ENCODE data around the gene NBPF11.
"Not testable (repeated sequence)": the region's sequence is repeated elsewhere in the genome, so short reads cannot be mapped to it uniquely, and the experiment has no call there.

Gene NBPF11

GRCh38 chr1:148147052-148147838 lies 4.8 kb downstream of the NBPF11 start:
- not testable (repeated sequence) for H3K36me3 ChIP-seq (ENCODE audit: control insufficient read depth, insufficient read depth, low read length); H3K4me2 ChIP-seq (ENCODE audit: low read length); H3K9me3 ChIP-seq (ENCODE audit: control insufficient read depth, low read length); H3K27ac ChIP-seq; H2AFZ ChIP-seq; H3K27me3 ChIP-seq (ENCODE audit: control insufficient read depth, insufficient read depth, low read length); H3K79me2 ChIP-seq; H3K4me3 ChIP-seq (ENCODE audit: low read depth, low read length); H3K9ac ChIP-seq; H3K4me1 ChIP-seq

GRCh38 chr1:148146191-148146997 lies 5.7 kb downstream of the NBPF11 start:
- H3K79me2 ChIP-seq; H3K9me3 ChIP-seq (ENCODE audit: control insufficient read depth, low read length); H3K4me3 ChIP-seq (ENCODE audit: low read depth, low read length); H3K27me3 ChIP-seq (ENCODE audit: control insufficient read depth, insufficient read depth, low read length); H3K27ac ChIP-seq; H3K36me3 ChIP-seq (ENCODE audit: control insufficient read depth, insufficient read depth, low read length); H3K4me1 ChIP-seq; H2AFZ ChIP-seq; H3K9ac ChIP-seq; H3K4me2 ChIP-seq (ENCODE audit: low read length): not testable (repeated sequence)

GRCh38 chr1:148143223-148143622 lies 8.9 kb downstream of the NBPF11 start:
- H3K27ac ChIP-seq = not testable (repeated sequence)

GRCh38 chr1:148141936-148142335 lies 10.1 kb downstream of the NBPF11 start:
- H3K4me2 ChIP-seq (ENCODE audit: low read length); H3K4me1 ChIP-seq; H3K27me3 ChIP-seq (ENCODE audit: control insufficient read depth, insufficient read depth, low read length); H3K79me2 ChIP-seq; H3K27ac ChIP-seq; H3K36me3 ChIP-seq (ENCODE audit: control insufficient read depth, insufficient read depth, low read length); H3K9me3 ChIP-seq (ENCODE audit: control insufficient read depth, low read length); H2AFZ ChIP-seq; H3K9ac ChIP-seq; H3K4me3 ChIP-seq (ENCODE audit: low read depth, low read length): not testable (repeated sequence)

More at GRCh38 chr1:148143223-148143622, 8.9 kb downstream of the NBPF11 start:
- H3K9ac ChIP-seq; H2AFZ ChIP-seq; H3K9me3 ChIP-seq (ENCODE audit: control insufficient read depth, low read length); H3K36me3 ChIP-seq (ENCODE audit: control insufficient read depth, insufficient read depth, low read length); H3K27me3 ChIP-seq (ENCODE audit: control insufficient read depth, insufficient read depth, low read length); H3K4me1 ChIP-seq; H3K79me2 ChIP-seq; H3K4me2 ChIP-seq (ENCODE audit: low read length); H3K4me3 ChIP-seq (ENCODE audit: low read depth, low read length): not testable (repeated sequence)

- not testable (repeated sequence) for H3K36me3 ChIP-seq (ENCODE audit: control insufficient read depth, insufficient read depth, low read length); H3K4me1 ChIP-seq; H3K4me3 ChIP-seq (ENCODE audit: low read depth, low read length); H3K79me2 ChIP-seq; H3K27ac ChIP-seq; H3K27me3 ChIP-seq (ENCODE audit: control insufficient read depth, insufficient read depth, low read length); H2AFZ ChIP-seq; H3K4me2 ChIP-seq (ENCODE audit: low read length); H3K9ac ChIP-seq; H3K9me3 ChIP-seq (ENCODE audit: control insufficient read depth, low read length)
These were observed 13.5 kb downstream of the NBPF11 start for GRCh38 chr1:148138606-148139005.

- not testable (repeated sequence) for H3K4me1 ChIP-seq; H3K9ac ChIP-seq; H3K4me3 ChIP-seq (ENCODE audit: low read depth, low read length); H3K9me3 ChIP-seq (ENCODE audit: control insufficient read depth, low read length); H3K4me2 ChIP-seq (ENCODE audit: low read length); H3K36me3 ChIP-seq (ENCODE audit: control insufficient read depth, insufficient read depth, low read length); H3K79me2 ChIP-seq; H3K27me3 ChIP-seq (ENCODE audit: control insufficient read depth, insufficient read depth, low read length); H3K27ac ChIP-seq; H2AFZ ChIP-seq
These were observed 29.7 kb downstream of the NBPF11 start for GRCh38 chr1:148122341-148122740.

- not testable (repeated sequence) for H3K27me3 ChIP-seq (ENCODE audit: control insufficient read depth, insufficient read depth, low read length); H3K36me3 ChIP-seq (ENCODE audit: control insufficient read depth, insufficient read depth, low read length); H2AFZ ChIP-seq; H3K9ac ChIP-seq; H3K4me2 ChIP-seq (ENCODE audit: low read length); H3K79me2 ChIP-seq; H3K4me1 ChIP-seq; H3K4me3 ChIP-seq (ENCODE audit: low read depth, low read length); H3K27ac ChIP-seq; H3K9me3 ChIP-seq (ENCODE audit: control insufficient read depth, low read length)
These were observed 31.7 kb downstream of the NBPF11 start for GRCh38 chr1:148120395-148120794.

- H2AFZ ChIP-seq; H3K9me3 ChIP-seq (ENCODE audit: control insufficient read depth, low read length); H3K4me3 ChIP-seq (ENCODE audit: low read depth, low read length); H3K27me3 ChIP-seq (ENCODE audit: control insufficient read depth, insufficient read depth, low read length); H3K4me1 ChIP-seq; H3K79me2 ChIP-seq; H3K27ac ChIP-seq; H3K4me2 ChIP-seq (ENCODE audit: low read length); H3K9ac ChIP-seq; H3K36me3 ChIP-seq (ENCODE audit: control insufficient read depth, insufficient read depth, low read length): not testable (repeated sequence)
These were observed 56.3 kb downstream of the NBPF11 start for GRCh38 chr1:148095732-148096131.

GRCh38 chr1:148086196-148086595 lies 65.9 kb downstream of the NBPF11 start:
- not testable (repeated sequence) for H3K27me3 ChIP-seq (ENCODE audit: control insufficient read depth, insufficient read depth, low read length); H3K27ac ChIP-seq; H3K4me1 ChIP-seq; H3K4me3 ChIP-seq (ENCODE audit: low read depth, low read length); H3K9me3 ChIP-seq (ENCODE audit: control insufficient read depth, low read length); H3K9ac ChIP-seq; H2AFZ ChIP-seq; H3K79me2 ChIP-seq; H3K36me3 ChIP-seq (ENCODE audit: control insufficient read depth, insufficient read depth, low read length); H3K4me2 ChIP-seq (ENCODE audit: low read length)

- H3K4me1 ChIP-seq; H3K4me2 ChIP-seq (ENCODE audit: low read length); H3K27me3 ChIP-seq (ENCODE audit: control insufficient read depth, insufficient read depth, low read length); H3K79me2 ChIP-seq; H3K9me3 ChIP-seq (ENCODE audit: control insufficient read depth, low read length); H3K4me3 ChIP-seq (ENCODE audit: low read depth, low read length); H2AFZ ChIP-seq; H3K9ac ChIP-seq; H3K27ac ChIP-seq; H3K36me3 ChIP-seq (ENCODE audit: control insufficient read depth, insufficient read depth, low read length): not testable (repeated sequence)
These were observed 70.9 kb downstream of the NBPF11 start for GRCh38 chr1:148081205-148081604.

All from parathyroid adenoma (tissue), 2 donors.